Measurements from ENCODE around the gene PRR35.

Gene PRR35

GRCh38 chr16:560204-560700, at the start of gene PRR35:
Gene PRR35 (plus strand): TSS chr16:560394. CDS start chr16:563295, 2,901 bp downstream.
- no peak for DNase-seq (ENCODE audit: low read depth in 3 of 3)

GRCh38 chr16:512802-513201, 47.4 kb upstream of the PRR35 start:
- DNase-seq (ENCODE audit: low read depth in 3 of 3) = no peak

- no peak for DNase-seq (ENCODE audit: low read depth in 3 of 3)
These were observed 46.2 kb upstream of the PRR35 start for GRCh38 chr16:513950-514349.

- no peak for DNase-seq (ENCODE audit: low read depth in 3 of 3)
These were observed 44.8 kb upstream of the PRR35 start for GRCh38 chr16:515175-515938.

- DNase-seq (ENCODE audit: low read depth in 3 of 3) = no peak
These were observed 44.3 kb upstream of the PRR35 start for GRCh38 chr16:515939-516226.

- DNase-seq (ENCODE audit: low read depth in 3 of 3) = no peak
These were observed 43.9 kb upstream of the PRR35 start for GRCh38 chr16:516301-516700.

GRCh38 chr16:518858-519257, 41.3 kb upstream of the PRR35 start:
- DNase-seq (ENCODE audit: low read depth in 3 of 3) = no peak

- no peak for DNase-seq (ENCODE audit: low read depth in 3 of 3)
These were observed 40.8 kb upstream of the PRR35 start for GRCh38 chr16:519425-519824.

GRCh38 chr16:519841-520687, 40.1 kb upstream of the PRR35 start:
- no peak for DNase-seq (ENCODE audit: low read depth in 3 of 3)

GRCh38 chr16:520847-521246, 39.3 kb upstream of the PRR35 start:
- DNase-seq (ENCODE audit: low read depth in 3 of 3) = no peak

- DNase-seq (ENCODE audit: low read depth in 3 of 3) = no peak
These were observed 38.6 kb upstream of the PRR35 start for GRCh38 chr16:521381-522210.

- DNase-seq (ENCODE audit: low read depth in 3 of 3) = no peak
These were observed 37.7 kb upstream of the PRR35 start for GRCh38 chr16:522320-523096.

- no peak for DNase-seq (ENCODE audit: low read depth in 3 of 3)
These were observed 37.0 kb upstream of the PRR35 start for GRCh38 chr16:523097-523741.

GRCh38 chr16:524274-525040, 35.7 kb upstream of the PRR35 start:
- no peak for DNase-seq (ENCODE audit: low read depth in 3 of 3)

GRCh38 chr16:525123-525519, 35.1 kb upstream of the PRR35 start:
- no peak for DNase-seq (ENCODE audit: low read depth in 3 of 3)

GRCh38 chr16:525520-526180, 34.5 kb upstream of the PRR35 start:
- DNase-seq (ENCODE audit: low read depth in 3 of 3) = peak; percentile 59 to 81 (median 74)

GRCh38 chr16:526181-527014, 33.8 kb upstream of the PRR35 start:
- DNase-seq (ENCODE audit: low read depth in 3 of 3) = peak in 1 of 3 experiments; percentile 15

Measured in stimulated activated CD4-positive, alpha-beta T cell treated with anti-CD3 and anti-CD28 coated beads, TNF-alpha, amount 100 ng/mL, for 24 hours (primary cell).